ENCODE measurements around the gene AGPAT3. TPM values are rescaled to one million over a fixed set of nuclear protein-coding genes. Genes with fewer than 3 reads are reported as not detected.

AGPAT3 gene
- total and polyA plus RNA-seq, 2 donors (not counting 3 experiments of a cell fraction or from before 2014, with no cell fraction given), result 39.9 to 76.7 TPM

DNA sequence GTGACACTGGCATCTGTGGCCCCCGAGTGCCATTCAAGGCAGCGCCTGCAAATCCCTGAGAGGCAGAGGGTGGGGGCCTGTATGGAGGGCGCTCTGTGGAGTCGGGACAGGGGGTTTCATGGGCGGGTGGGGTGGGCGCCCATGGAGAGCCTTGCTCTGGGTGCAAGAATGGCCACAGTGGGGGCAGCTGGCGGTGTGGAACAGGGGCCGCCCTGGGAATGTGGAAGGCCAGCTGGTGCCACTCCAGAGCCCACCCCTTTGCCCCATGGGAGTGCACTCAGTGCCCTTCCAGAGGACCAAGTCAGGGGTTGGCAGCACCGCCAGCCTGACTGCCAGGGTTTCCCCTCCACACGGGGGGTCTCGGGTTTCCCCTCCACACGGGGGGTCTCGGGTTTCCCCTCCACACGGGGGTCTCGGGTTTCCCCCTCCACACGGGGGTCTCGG lies 92.1 kb downstream of the AGPAT3 start:
- no peak overlapping the region for H3K27ac ChIP-seq (ENCODE audit: insufficient read depth, low read depth, low read length)
- BruUV-seq (replicated peaks), result no TSS peak
- H3K4me3 ChIP-seq (replicated peaks in 1 of 3; ENCODE audit: insufficient read depth in 1 of 3, low read depth in 1 of 3, low read length in 3 of 3), result no peak overlapping the region
- intact Hi-C loops (cut with micrococcal nuclease) (no loop called here), dilution Hi-C loops (cut with MboI; ENCODE audit: extremely low pct_ligation_motif_present, low sequenced_read_pairs) (no loop called here)
- H3K4me1 ChIP-seq (ENCODE audit: control insufficient read depth, extremely low read depth, insufficient read depth, low read length), result peaks cover 10% of the 10 kb centered on the region
- H3K9ac ChIP-seq (replicated peaks; ENCODE audit: extremely low read depth, insufficient read depth, low read length), result no peak overlapping the region
- no peaks in the 10 kb centered on the region for H4K20me1 ChIP-seq (replicated peaks; ENCODE audit: control insufficient read depth, extremely low read depth, insufficient read depth, low read length)
- H3K9me3 ChIP-seq (replicated peaks; ENCODE audit: control insufficient read depth, insufficient read depth, low read length), result no peaks in the 10 kb centered on the region
- H3K27me3 ChIP-seq (ENCODE audit: control insufficient read depth in 2 of 2, insufficient read depth in 2 of 2, low read length in 2 of 2), result no peaks in the 10 kb centered on the region
- TF ChIP-seq EZH2 (IDR thresholded peaks at IDR 0.05; ENCODE audit: borderline replicate concordance, low read depth, low read length, severe bottlenecking) (no peak), POLR2A (IDR thresholded peaks at IDR 0.05; ENCODE audit: low read depth, low read length) (no peak), POLR2AphosphoS5 (IDR thresholded peaks at IDR 0.05; ENCODE audit: insufficient read depth, low read depth, low read length) (no peak), GATA2 (IDR thresholded peaks at IDR 0.05; ENCODE audit: insufficient read depth, insufficient read length, low read depth, low read length) (no peak), JUN (IDR thresholded peaks at IDR 0.05; ENCODE audit: borderline replicate concordance, insufficient read depth, insufficient read length, low read depth) (no peak), FOS (IDR thresholded peaks at IDR 0.05; ENCODE audit: borderline replicate concordance, insufficient read depth, low read length) (no peak), MYC (IDR thresholded peaks at IDR 0.05; ENCODE audit: low read depth, low read length) (no peak), MAX (IDR thresholded peaks at IDR 0.05; ENCODE audit: insufficient read depth, insufficient read length) (no peak)
- TF ChIP-seq, protein P1, sequence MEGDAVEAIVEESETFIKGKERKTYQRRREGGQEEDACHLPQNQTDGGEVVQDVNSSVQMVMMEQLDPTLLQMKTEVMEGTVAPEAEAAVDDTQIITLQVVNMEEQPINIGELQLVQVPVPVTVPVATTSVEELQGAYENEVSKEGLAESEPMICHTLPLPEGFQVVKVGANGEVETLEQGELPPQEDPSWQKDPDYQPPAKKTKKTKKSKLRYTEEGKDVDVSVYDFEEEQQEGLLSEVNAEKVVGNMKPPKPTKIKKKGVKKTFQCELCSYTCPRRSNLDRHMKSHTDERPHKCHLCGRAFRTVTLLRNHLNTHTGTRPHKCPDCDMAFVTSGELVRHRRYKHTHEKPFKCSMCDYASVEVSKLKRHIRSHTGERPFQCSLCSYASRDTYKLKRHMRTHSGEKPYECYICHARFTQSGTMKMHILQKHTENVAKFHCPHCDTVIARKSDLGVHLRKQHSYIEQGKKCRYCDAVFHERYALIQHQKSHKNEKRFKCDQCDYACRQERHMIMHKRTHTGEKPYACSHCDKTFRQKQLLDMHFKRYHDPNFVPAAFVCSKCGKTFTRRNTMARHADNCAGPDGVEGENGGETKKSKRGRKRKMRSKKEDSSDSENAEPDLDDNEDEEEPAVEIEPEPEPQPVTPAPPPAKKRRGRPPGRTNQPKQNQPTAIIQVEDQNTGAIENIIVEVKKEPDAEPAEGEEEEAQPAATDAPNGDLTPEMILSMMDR (IDR thresholded peaks at IDR 0.05; ENCODE audit: extremely low read depth in 1 of 2, insufficient read depth in 1 of 2, low read depth in 1 of 2, low read length in 2 of 2), result no peak
- FAIRE-seq, result no peak
- H3K4me2 ChIP-seq (ENCODE audit: insufficient read depth, low read length), result no peak overlapping the region
- H3K79me2 ChIP-seq (ENCODE audit: control insufficient read depth, insufficient read depth, low read length), result no peaks in the 10 kb centered on the region
- no peak overlapping the region for H2AFZ ChIP-seq (ENCODE audit: low read depth, low read length)
- H3K36me3 ChIP-seq (ENCODE audit: control insufficient read depth in 2 of 2, extremely low read depth in 1 of 2, insufficient read depth in 2 of 2, low read length in 2 of 2), result peaks cover 0 to 7% of the 10 kb centered on the region in 2 experiments
- POLR2A ChIA-PET, result no interaction called here
- H3K9me1 ChIP-seq (replicated peaks; ENCODE audit: control insufficient read depth, extremely low read depth, insufficient read depth, low read length), result no peaks in the 10 kb centered on the region
- CTCF ChIA-PET, result no interaction called here
- no peak for DNase-seq (ENCODE audit: low read depth, low spot score)
